Measurements from ENCODE around the gene PPM1A.

GRCh38 chr14:60227291-60227690, 21.7 kb upstream of the PPM1A start:
- TF ChIP-seq, protein P1, sequence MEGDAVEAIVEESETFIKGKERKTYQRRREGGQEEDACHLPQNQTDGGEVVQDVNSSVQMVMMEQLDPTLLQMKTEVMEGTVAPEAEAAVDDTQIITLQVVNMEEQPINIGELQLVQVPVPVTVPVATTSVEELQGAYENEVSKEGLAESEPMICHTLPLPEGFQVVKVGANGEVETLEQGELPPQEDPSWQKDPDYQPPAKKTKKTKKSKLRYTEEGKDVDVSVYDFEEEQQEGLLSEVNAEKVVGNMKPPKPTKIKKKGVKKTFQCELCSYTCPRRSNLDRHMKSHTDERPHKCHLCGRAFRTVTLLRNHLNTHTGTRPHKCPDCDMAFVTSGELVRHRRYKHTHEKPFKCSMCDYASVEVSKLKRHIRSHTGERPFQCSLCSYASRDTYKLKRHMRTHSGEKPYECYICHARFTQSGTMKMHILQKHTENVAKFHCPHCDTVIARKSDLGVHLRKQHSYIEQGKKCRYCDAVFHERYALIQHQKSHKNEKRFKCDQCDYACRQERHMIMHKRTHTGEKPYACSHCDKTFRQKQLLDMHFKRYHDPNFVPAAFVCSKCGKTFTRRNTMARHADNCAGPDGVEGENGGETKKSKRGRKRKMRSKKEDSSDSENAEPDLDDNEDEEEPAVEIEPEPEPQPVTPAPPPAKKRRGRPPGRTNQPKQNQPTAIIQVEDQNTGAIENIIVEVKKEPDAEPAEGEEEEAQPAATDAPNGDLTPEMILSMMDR (IDR thresholded peaks at IDR 0.05; ENCODE audit: borderline replicate concordance, extremely low read depth, low read length, poor library complexity, severe bottlenecking), result no peak
- TF ChIP-seq EZH2 (IDR thresholded peaks at IDR 0.05; ENCODE audit: borderline replicate concordance, low read depth, low read length, severe bottlenecking), result no peak

All from DND-41 (cell line).